NCI-H128 (cell line): Measurements from ENCODE around the gene IER5L.
"Not testable (repeated sequence)": the region's sequence is repeated elsewhere in the genome, so short reads cannot be mapped to it uniquely, and the experiment has no call there.

Experiments used
- DNase-seq: peaks from one replicate; lab custom pipeline; 2025; ENCODE audit not compliant: unreplicated experiment; lab: John Stamatoyannopoulos, UW

Gene IER5L

GRCh38 chr9:129140397-129141065 lies 37.5 kb downstream of the IER5L start:
- DNase-seq = peak; percentile 11

- peak; percentile 77 for DNase-seq
Measured at GRCh38 chr9:129139993-129140396, 38.1 kb downstream of the IER5L start.

GRCh38 chr9:129139233-129139992 lies 38.6 kb downstream of the IER5L start:
- DNase-seq = peak; percentile 81

GRCh38 chr9:129138476-129139232 lies 39.4 kb downstream of the IER5L start:
- no peak for DNase-seq

- no peak for DNase-seq
Measured at GRCh38 chr9:129138144-129138462, 40.0 kb downstream of the IER5L start.

- DNase-seq = no peak
Measured at GRCh38 chr9:129137292-129138143, 40.5 kb downstream of the IER5L start.

GRCh38 chr9:129136446-129137035 lies 41.5 kb downstream of the IER5L start:
- DNase-seq = no peak

GRCh38 chr9:129135476-129135875 lies 42.6 kb downstream of the IER5L start:
- no peak for DNase-seq

- no peak for DNase-seq
Measured at GRCh38 chr9:129133082-129133481, 45.0 kb downstream of the IER5L start.

GRCh38 chr9:129131300-129132145 lies 46.5 kb downstream of the IER5L start:
- no peak for DNase-seq

GRCh38 chr9:129130791-129131190 lies 47.3 kb downstream of the IER5L start:
- no peak for DNase-seq

- DNase-seq = not testable (repeated sequence)
Measured at GRCh38 chr9:129130271-129130670, 47.8 kb downstream of the IER5L start.

- no peak for DNase-seq
Measured at GRCh38 chr9:129128689-129129088, 49.4 kb downstream of the IER5L start.

GRCh38 chr9:129126749-129127618 lies 51.1 kb downstream of the IER5L start:
- no peak for DNase-seq
